ENCODE measurements around the gene DLG2.

DNA sequence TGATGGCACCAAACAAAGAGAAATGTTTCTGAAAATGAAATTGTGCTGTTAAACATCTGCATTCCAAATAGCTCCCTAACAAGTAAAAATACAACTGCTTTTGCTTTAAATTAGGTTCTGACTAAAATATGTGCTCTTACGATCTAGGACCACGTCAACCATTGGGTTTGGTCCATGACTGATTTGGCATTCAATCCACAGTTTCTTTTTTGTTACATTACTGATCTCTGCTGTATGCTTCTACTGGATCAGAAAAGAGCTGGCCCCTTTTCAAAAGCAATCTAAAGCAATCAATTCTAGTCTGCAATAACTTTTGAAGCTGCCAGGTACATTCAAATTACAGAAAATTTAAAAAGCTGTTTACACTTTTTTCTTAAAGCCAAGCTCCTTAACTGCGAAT is 1293.9 kb downstream of the DLG2 start:
- TF ChIP-seq, protein P1, sequence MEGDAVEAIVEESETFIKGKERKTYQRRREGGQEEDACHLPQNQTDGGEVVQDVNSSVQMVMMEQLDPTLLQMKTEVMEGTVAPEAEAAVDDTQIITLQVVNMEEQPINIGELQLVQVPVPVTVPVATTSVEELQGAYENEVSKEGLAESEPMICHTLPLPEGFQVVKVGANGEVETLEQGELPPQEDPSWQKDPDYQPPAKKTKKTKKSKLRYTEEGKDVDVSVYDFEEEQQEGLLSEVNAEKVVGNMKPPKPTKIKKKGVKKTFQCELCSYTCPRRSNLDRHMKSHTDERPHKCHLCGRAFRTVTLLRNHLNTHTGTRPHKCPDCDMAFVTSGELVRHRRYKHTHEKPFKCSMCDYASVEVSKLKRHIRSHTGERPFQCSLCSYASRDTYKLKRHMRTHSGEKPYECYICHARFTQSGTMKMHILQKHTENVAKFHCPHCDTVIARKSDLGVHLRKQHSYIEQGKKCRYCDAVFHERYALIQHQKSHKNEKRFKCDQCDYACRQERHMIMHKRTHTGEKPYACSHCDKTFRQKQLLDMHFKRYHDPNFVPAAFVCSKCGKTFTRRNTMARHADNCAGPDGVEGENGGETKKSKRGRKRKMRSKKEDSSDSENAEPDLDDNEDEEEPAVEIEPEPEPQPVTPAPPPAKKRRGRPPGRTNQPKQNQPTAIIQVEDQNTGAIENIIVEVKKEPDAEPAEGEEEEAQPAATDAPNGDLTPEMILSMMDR (conservative IDR thresholded peaks at IDR 0.05; ENCODE audit: low read length) = no peak
- no peak for TF ChIP-seq EZH2phosphoT487 (IDR thresholded peaks at IDR 0.05; ENCODE audit: borderline replicate concordance, low read depth, low read length)
